HEK293 (cell line): ENCODE data around the gene SPDYE3.
"Not testable (repeated sequence)": the region's sequence is repeated elsewhere in the genome, so short reads cannot be mapped to it uniquely, and the experiment has no call there.

Experiments used
- CTCF ChIP-seq: fragments of 450-650 bp; formaldehyde crosslinking; IDR thresholded peaks from 2 replicates; pipeline ENCODE4 v1.5.1; 2016; ENCODE audit warnings: missing biosample characterization, missing genetic modification characterization
- GLI2 ChIP-seq: fragments of 450-650 bp; formaldehyde crosslinking; IDR thresholded peaks from 2 replicates; pipeline ENCODE4; 2017; ENCODE audit warnings: missing biosample characterization, missing genetic modification characterization, low read depth, borderline replicate concordance
- KLF7 ChIP-seq: fragments of 450-650 bp; formaldehyde crosslinking; IDR thresholded peaks from 2 replicates; pipeline ENCODE4 v1.5.1; 2016; ENCODE audit warnings: missing biosample characterization, missing genetic modification characterization, borderline replicate concordance
- PRDM4 ChIP-seq: fragments of 450-650 bp; formaldehyde crosslinking; IDR thresholded peaks from 2 replicates; pipeline ENCODE4 v1.5.1; 2017; ENCODE audit warnings: missing biosample characterization, missing genetic modification characterization
- REPIN1 ChIP-seq: fragments of 450-650 bp; formaldehyde crosslinking; IDR thresholded peaks from 2 replicates; pipeline ENCODE4 v1.5.1; 2017; ENCODE audit warnings: missing biosample characterization, missing genetic modification characterization, low read depth
- TCF7L2 ChIP-seq: IDR thresholded peaks from 2 replicates; pipeline ENCODE4 v1.6.1; 2011; ENCODE audit warnings: low read depth, mild to moderate bottlenecking, inconsistent platforms, low read length, moderate library complexity, borderline replicate concordance
- ZBTB21 ChIP-seq: fragments of 450-650 bp; formaldehyde crosslinking; IDR thresholded peaks from 2 replicates; pipeline ENCODE4 v1.5.1; 2017; ENCODE audit warnings: missing biosample characterization, missing genetic modification characterization
- ZNF138 ChIP-seq: fragments of 450-650 bp; formaldehyde crosslinking; IDR thresholded peaks from 2 replicates; pipeline ENCODE4 v1.5.1; 2016; ENCODE audit warnings: missing biosample characterization, missing genetic modification characterization, borderline replicate concordance
- ZNF140 ChIP-seq: fragments of 450-650 bp; formaldehyde crosslinking; IDR thresholded peaks from 2 replicates; pipeline ENCODE4 v1.5.1; 2016; ENCODE audit warnings: missing biosample characterization, missing genetic modification characterization
- ZNF184 ChIP-seq: fragments of 450-650 bp; IDR thresholded peaks from 2 replicates; pipeline ENCODE4 v1.5.1; 2018; ENCODE audit warnings: missing biosample characterization, mild to moderate bottlenecking, missing genetic modification characterization
- ZNF2 ChIP-seq: fragments of 450-650 bp; formaldehyde crosslinking; IDR thresholded peaks from 2 replicates; pipeline ENCODE4 v1.5.1; 2016; ENCODE audit warnings: missing biosample characterization, missing genetic modification characterization
- ZNF350 ChIP-seq: fragments of 450-650 bp; formaldehyde crosslinking; IDR thresholded peaks from 2 replicates; pipeline ENCODE4 v1.5.0; 2017; ENCODE audit warnings: missing biosample characterization, mild to moderate bottlenecking, missing genetic modification characterization
- ZNF585B ChIP-seq: fragments of 450-650 bp; formaldehyde crosslinking; IDR thresholded peaks from 2 replicates; pipeline ENCODE4 v1.5.1; 2016; ENCODE audit warnings: missing biosample characterization, missing genetic modification characterization
- ZNF791 ChIP-seq: fragments of 450-650 bp; formaldehyde crosslinking; IDR thresholded peaks from 2 replicates; pipeline ENCODE4 v1.5.1; 2016; ENCODE audit warnings: missing biosample characterization, missing genetic modification characterization

GRCh38 chr7:100287191-100287969 lies 20.1 kb upstream of the SPDYE3 start:
- TF ChIP-seq CTCF (tag by site-specific recombination); ZNF350 (tag by site-specific recombination); ZNF184 (tag by site-specific recombination); ZNF791; GLI2 (tag by site-specific recombination); ZNF138 (tag by site-specific recombination); TCF7L2; REPIN1 (tag by site-specific recombination); ZNF140; PRDM4 (tag by site-specific recombination); ZNF585B (tag by site-specific recombination); ZNF2 (tag by site-specific recombination); KLF7 (tag by site-specific recombination); ZBTB21: not testable (repeated sequence)
